Esophagus squamous epithelium (tissue), 5 donors: ENCODE measurements around the gene PDE9A. TPM values are rescaled to one million over a fixed set of nuclear protein-coding genes. Genes with fewer than 3 reads are reported as not detected.
"Not testable (repeated sequence)": the region's sequence is repeated elsewhere in the genome, so short reads cannot be mapped to it uniquely, and the experiment has no call there.

Experiments
- DNase-seq: peaks from one replicate; lab custom pipeline; 2025; lab: John Stamatoyannopoulos, UW
- H3K27ac ChIP-seq, 4 donors: fragments of 200-600 bp; sonication (generic); one replicate each; pipeline ENCODE4 v1.5.1; 2016 to 2019; ENCODE audit warnings: mild to moderate bottlenecking in 1 of 4
- H3K27me3 ChIP-seq, 4 donors: fragments of 200-600 bp; sonication (generic); 1 replicate in 3 of 4; 2 replicates in 1 of 4; pipeline versions ENCODE4 v1.5.1 to v1.6.0; 2017 to 2021; ENCODE audit warnings: antibody characterized with exemption in 1 of 4
- H3K36me3 ChIP-seq, 3 donors: fragments of 200-600 bp; sonication (generic); one replicate each; pipeline ENCODE4 v1.5.1; 2016 to 2019
- H3K4me1 ChIP-seq, 3 donors: fragments of 200-600 bp; sonication (generic); one replicate each; pipeline ENCODE4 v1.5.1; 2017 to 2019
- H3K4me3 ChIP-seq, 4 donors: fragments of 200-600 bp; sonication (generic); 1 replicate in 3 of 4; 2 replicates in 1 of 4; pipeline ENCODE4 v1.5.1; 2016 to 2019; ENCODE audit warnings: mild to moderate bottlenecking in 2 of 4, moderate library complexity in 1 of 4
- H3K9me3 ChIP-seq, 3 donors: fragments of 200-600 bp; sonication (generic); one replicate each; pipeline ENCODE4 v1.5.1; 2016 to 2019
- POLR2A ChIP-seq, 4 donors: fragments of 450-650 bp; IDR thresholded peaks; one replicate each; pipeline ENCODE4 v1.6.1; 2017; ENCODE audit warnings: antibody characterized with exemption in 4 of 4, mild to moderate bottlenecking in 4 of 4, moderate library complexity in 3 of 4
- whole genome bisulfite sequencing, 2 donors: methylation state at CpG; one replicate each; pipeline ENCODE4 v1.1.5; 2018; 5-methylcytosine and 5-hydroxymethylcytosine counted together
- intact Hi-C: fragments of 100-400 bp; cut with DNase I; formaldehyde crosslinking; loops from one replicate; pipeline ENCODE4 v1.15.0; 2022
- total RNA-seq, 4 donors: library from RNA; depleted of rRNA; stranded (reverse); fragments of >200 nt; gene quantifications; one replicate each; pipeline ENCODE4 v1.1.0, GENCODE V29; 2016
- TF ChIP-seq, protein P1 (sequence below), 6 experiments: fragments of 450-650 bp in 4 of 6; fragments of 200-600 bp in 2 of 6; sonication (generic) in 2 of 6; IDR thresholded peaks; one replicate each; pipeline ENCODE4 v1.5.1; 2016 to 2019; ENCODE audit warnings: antibody characterized with exemption in 6 of 6, mild to moderate bottlenecking in 4 of 6, moderate library complexity in 4 of 6
- donor health status: DM: yes; HTN: yes; CAD: no.

PDE9A gene
- total RNA-seq, 4 donors from 2014 or later: 0.61 to 2.9 (median 1.8) TPM

DNA sequence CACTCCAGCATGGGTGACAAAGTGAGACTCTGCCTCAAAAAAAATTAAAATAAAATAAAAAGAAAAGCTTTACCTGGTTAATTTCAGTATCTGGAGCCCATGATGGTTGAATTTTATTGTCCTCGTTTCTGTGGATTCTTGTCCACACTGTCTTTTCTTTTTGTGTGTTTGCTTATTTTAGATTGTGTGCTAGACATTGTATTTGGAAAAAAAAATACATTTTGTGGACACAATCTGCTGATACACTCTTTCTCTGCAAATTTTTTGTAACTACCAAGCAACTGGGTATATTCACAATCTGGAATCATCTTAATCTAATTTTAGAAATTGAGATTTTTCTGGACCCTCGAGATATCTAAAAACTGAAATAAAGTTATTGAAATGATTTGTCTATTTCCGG is 41.6 kb upstream of the PDE9A start:
- peaks cover 0 to 10% (median 0%) of the 10 kb centered on the region in 3 donors for H3K9me3 ChIP-seq
- intact Hi-C loops: no loop called here
- TF ChIP-seq, protein P1, sequence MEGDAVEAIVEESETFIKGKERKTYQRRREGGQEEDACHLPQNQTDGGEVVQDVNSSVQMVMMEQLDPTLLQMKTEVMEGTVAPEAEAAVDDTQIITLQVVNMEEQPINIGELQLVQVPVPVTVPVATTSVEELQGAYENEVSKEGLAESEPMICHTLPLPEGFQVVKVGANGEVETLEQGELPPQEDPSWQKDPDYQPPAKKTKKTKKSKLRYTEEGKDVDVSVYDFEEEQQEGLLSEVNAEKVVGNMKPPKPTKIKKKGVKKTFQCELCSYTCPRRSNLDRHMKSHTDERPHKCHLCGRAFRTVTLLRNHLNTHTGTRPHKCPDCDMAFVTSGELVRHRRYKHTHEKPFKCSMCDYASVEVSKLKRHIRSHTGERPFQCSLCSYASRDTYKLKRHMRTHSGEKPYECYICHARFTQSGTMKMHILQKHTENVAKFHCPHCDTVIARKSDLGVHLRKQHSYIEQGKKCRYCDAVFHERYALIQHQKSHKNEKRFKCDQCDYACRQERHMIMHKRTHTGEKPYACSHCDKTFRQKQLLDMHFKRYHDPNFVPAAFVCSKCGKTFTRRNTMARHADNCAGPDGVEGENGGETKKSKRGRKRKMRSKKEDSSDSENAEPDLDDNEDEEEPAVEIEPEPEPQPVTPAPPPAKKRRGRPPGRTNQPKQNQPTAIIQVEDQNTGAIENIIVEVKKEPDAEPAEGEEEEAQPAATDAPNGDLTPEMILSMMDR (IDR thresholded peaks at IDR 0.05): no peak
- no peak for TF ChIP-seq POLR2A (IDR thresholded peaks at IDR 0.05)
- H3K4me3 ChIP-seq: no peak overlapping the region
- WGBS, 2 donors: 82 to 89% methylated on average over 3 of the region's 3 CpGs
- peaks cover 0 to 39% (median 8%) of the 10 kb centered on the region in 3 donors for H3K4me1 ChIP-seq
- DNase-seq: no peak
- H3K27me3 ChIP-seq: peaks cover 0 to 7% (median 0%) of the 10 kb centered on the region in 4 donors
- no peaks in the 10 kb centered on the region for H3K36me3 ChIP-seq
- H3K27ac ChIP-seq: no peak overlapping the region

DNA sequence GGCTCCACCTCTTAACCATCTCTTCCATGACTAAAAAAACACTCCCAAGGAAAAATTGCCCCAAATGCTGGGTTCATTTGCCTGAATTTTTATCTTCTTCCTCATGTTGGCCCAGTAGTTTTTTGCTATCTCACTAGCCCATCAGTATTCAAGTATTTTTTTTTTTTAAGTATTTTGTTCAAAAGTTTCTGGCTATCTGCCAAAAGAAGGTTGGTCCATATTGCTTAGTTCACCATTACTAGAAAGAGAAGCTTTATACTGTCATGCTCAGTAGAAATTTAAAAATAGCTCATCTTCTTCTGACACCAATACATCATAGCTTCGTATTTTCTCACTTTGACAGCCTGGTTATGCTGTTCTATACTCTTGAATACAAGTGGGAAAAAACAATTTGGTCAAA is 41.0 kb upstream of the PDE9A start:
- DNase-seq: no peak
- no peak overlapping the region for H3K4me3 ChIP-seq
- no peaks in the 10 kb centered on the region for H3K36me3 ChIP-seq
- H3K9me3 ChIP-seq: peaks cover 0 to 10% (median 0%) of the 10 kb centered on the region in 3 donors
- TF ChIP-seq, protein P1 (IDR thresholded peaks at IDR 0.05): no peak
- TF ChIP-seq POLR2A (IDR thresholded peaks at IDR 0.05): no peak
- peaks cover 0 to 40% (median 9%) of the 10 kb centered on the region in 3 donors for H3K4me1 ChIP-seq
- intact Hi-C loops: no loop called here
- no peak overlapping the region for H3K27ac ChIP-seq
- 69 to 75% methylated on average over 1 of the region's 1 CpG for WGBS, 2 donors
- peaks cover 0 to 13% (median 0%) of the 10 kb centered on the region in 4 donors for H3K27me3 ChIP-seq

DNA sequence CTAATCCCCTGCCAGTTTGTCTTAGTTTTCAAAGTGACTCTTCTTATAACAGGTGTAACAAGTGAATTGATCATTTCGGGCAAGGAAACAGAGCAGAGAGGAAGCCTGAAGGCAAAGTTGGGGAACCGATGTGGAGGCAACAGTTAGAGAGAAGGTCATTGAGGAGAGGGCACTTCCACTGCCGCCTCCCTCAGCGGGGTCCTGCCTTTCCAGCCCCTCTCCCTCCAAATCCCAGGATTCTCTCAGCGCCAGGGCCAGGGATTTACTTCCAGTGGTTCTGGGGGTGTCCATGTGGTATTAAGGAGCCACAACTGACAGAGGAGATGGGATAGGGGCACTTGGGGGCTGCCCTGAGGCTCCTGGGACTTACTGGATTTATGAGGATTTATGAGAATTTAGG is 39.7 kb upstream of the PDE9A start:
- H3K4me3 ChIP-seq: no peak overlapping the region
- no peaks in the 10 kb centered on the region for H3K36me3 ChIP-seq
- 74 to 92% methylated on average over 5 of the region's 5 CpGs for WGBS, 2 donors
- H3K4me1 ChIP-seq: peaks cover 0 to 32% (median 9%) of the 10 kb centered on the region in 3 donors
- TF ChIP-seq, protein P1 (IDR thresholded peaks at IDR 0.05): no peak
- no peak for TF ChIP-seq POLR2A (IDR thresholded peaks at IDR 0.05)
- no peak for DNase-seq
- peaks cover 0 to 25% (median 0%) of the 10 kb centered on the region in 4 donors for H3K27me3 ChIP-seq
- intact Hi-C loops: no loop called here
- H3K9me3 ChIP-seq: peaks cover 0 to 10% (median 0%) of the 10 kb centered on the region in 3 donors
- H3K27ac ChIP-seq: no peak overlapping the region

DNA sequence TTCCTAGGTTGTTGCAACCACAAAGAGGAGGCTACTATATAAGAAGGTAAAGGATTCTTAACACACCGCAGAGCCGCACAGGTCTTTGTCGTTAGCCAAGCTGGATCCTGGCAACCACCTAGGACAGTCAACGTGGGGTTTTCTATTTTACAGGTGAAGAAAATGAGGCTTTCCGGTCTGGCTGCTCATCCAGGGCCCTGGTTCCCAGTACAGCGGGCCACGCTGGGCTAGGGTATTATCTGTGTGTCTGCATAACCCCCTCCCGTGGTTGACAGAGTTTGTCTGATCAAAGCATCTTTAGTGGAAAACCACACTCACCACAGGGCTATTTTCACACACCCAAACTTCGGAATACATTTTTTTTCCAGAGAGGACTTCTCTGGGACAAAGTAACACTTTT is 39.0 kb upstream of the PDE9A start:
- peak overlapping the region; percentile 70 to 84 (median 78) for H3K27ac ChIP-seq
- WGBS, 2 donors: 33% methylated on average over 6 to 9 of the region's 9 CpGs
- H3K9me3 ChIP-seq: peaks cover 0 to 10% (median 0%) of the 10 kb centered on the region in 3 donors
- no peak for DNase-seq
- TF ChIP-seq POLR2A (IDR thresholded peaks at IDR 0.05): no peak
- TF ChIP-seq, protein P1 (IDR thresholded peaks at IDR 0.05): no peak
- H3K4me1 ChIP-seq: peaks cover 0 to 32% (median 9%) of the 10 kb centered on the region in 3 donors
- intact Hi-C loops: no loop called here
- no peaks in the 10 kb centered on the region for H3K36me3 ChIP-seq
- peaks cover 0 to 30% (median 0%) of the 10 kb centered on the region in 4 donors for H3K27me3 ChIP-seq
- peak overlapping the region in 3 of 4 donors; percentile 23 to 50 (median 29) for H3K4me3 ChIP-seq

DNA sequence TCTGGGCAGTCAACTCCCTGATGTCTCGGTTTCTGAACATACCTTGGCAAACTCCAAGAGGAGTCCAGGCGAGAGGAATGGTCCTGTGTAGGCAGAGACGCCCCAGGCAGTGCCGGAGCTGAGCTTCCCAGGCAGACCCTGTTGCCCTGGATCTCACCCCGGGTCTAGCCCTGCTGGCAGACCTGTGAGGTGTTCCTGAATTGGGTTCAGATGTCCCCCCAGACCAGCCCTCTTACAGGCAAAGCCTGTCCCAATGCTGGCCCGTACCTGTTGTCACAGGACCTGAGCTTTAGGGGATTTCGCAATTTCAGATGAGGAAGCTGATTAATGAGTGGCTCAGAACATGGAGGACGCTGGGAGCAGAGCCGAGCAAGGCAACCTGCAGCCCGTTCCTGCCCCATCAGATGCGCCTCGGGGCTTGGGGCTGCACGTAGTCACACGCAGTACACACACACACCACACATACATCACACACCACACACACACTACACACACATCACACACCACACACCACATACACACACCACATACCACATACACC is 38.5 kb upstream of the PDE9A start:
- intact Hi-C loops: no loop called here
- H3K27ac ChIP-seq: peak overlapping the region; percentile 70 to 84 (median 78)

DNA sequence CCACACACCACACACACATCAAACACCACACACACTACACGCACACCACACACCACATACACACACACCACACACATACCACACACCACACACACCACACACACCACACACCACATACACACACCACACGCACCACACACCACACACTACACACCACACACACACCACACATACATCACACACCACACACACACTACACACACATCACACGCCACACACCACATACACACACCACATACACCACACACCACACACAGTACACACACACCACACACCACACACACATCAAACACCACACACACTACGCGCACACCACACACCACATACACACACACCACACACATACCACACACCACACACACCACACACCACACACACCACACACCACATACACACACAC is 38.0 kb upstream of the PDE9A start:
- WGBS, 2 donors: 41% methylated on average over 3 of the region's 5 CpGs; no CpG with 5 or more reads in 1 of the 2 donors
- Histone ChIP-seq H3K27me3 (peaks cover 0 to 40% (median 0%) of the 10 kb centered on the region in 4 donors), H3K27ac (peak overlapping the region in 1 of 4 donors; percentile 83), H3K4me1 (peaks cover 0 to 32% (median 9%) of the 10 kb centered on the region in 3 donors)
- H3K9me3 ChIP-seq, DNase-seq, H3K4me3 ChIP-seq, H3K36me3 ChIP-seq, intact Hi-C loops: not testable (repeated sequence)

More for the DNA sequence above, 38.5 kb upstream of the PDE9A start:
- Histone ChIP-seq H3K4me1 (peaks cover 0 to 32% (median 9%) of the 10 kb centered on the region in 3 donors), H3K36me3 (no peaks in the 10 kb centered on the region), H3K27me3 (peaks cover 0 to 35% (median 0%) of the 10 kb centered on the region in 4 donors), H3K4me3 (peak overlapping the region in 3 of 4 donors; percentile 23 to 50 (median 29)), H3K9me3 (peaks cover 0 to 10% (median 0%) of the 10 kb centered on the region in 3 donors)
- TF ChIP-seq, protein P1 (IDR thresholded peaks at IDR 0.05): peak in 1 of 6 experiments; percentile 5
- no peak for TF ChIP-seq POLR2A (IDR thresholded peaks at IDR 0.05)
- WGBS, 2 donors: 15 to 16% methylated on average over 10 to 12 of the region's 14 CpGs
- DNase-seq: no peak
